Keratinocyte (primary cell): ENCODE measurements around the gene PROM1.

ENCODE experiments used
- EZH2 ChIP-seq: IDR thresholded peaks from one replicate; pipeline ENCODE4 v1.6.1; 2012; ENCODE audit warnings: inconsistent platforms, mild to moderate bottlenecking, low read length, moderate library complexity
- TF ChIP-seq, protein P1 (sequence below), 3 experiments: IDR thresholded peaks in 1 of 3; conservative IDR thresholded peaks in 1 of 3; optimal IDR thresholded peaks in 1 of 3; 2 replicates in 2 of 3; 3 replicates in 1 of 3; pipeline versions ENCODE3 to v1.5.1; 2011; ENCODE audit warnings: low read length in 3 of 3, mild to moderate bottlenecking in 3 of 3, moderate library complexity in 2 of 3, control low read depth in 1 of 3, inconsistent platforms in 1 of 3; ENCODE audit not compliant: insufficient read depth in 2 of 3; ENCODE audit errors: extremely low read depth in 1 of 3

DNA sequence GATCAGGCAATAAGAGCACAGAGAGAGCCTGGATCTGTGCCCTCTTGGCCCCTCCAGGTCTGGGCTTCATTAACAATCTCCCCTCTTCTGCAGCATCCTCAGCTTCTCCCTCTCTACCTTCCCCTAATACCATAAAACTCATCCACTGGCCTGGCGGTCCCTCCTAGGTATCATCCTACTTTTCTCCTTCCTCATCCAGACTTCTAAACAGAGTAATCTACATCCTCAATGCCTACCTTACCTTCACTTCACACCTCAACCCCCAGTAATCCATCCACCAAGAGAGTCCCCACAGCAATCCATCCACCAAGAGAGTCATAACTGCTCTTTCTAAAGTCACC, 162.3 kb downstream of the PROM1 start:
- TF ChIP-seq, protein P1, sequence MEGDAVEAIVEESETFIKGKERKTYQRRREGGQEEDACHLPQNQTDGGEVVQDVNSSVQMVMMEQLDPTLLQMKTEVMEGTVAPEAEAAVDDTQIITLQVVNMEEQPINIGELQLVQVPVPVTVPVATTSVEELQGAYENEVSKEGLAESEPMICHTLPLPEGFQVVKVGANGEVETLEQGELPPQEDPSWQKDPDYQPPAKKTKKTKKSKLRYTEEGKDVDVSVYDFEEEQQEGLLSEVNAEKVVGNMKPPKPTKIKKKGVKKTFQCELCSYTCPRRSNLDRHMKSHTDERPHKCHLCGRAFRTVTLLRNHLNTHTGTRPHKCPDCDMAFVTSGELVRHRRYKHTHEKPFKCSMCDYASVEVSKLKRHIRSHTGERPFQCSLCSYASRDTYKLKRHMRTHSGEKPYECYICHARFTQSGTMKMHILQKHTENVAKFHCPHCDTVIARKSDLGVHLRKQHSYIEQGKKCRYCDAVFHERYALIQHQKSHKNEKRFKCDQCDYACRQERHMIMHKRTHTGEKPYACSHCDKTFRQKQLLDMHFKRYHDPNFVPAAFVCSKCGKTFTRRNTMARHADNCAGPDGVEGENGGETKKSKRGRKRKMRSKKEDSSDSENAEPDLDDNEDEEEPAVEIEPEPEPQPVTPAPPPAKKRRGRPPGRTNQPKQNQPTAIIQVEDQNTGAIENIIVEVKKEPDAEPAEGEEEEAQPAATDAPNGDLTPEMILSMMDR (optimal IDR thresholded peaks at IDR 0.05 in 1 of 3, IDR thresholded peaks at IDR 0.05 in 1 of 3, conservative IDR thresholded peaks at IDR 0.05 in 1 of 3; ENCODE audit: extremely low read depth in 1 of 3, insufficient read depth in 2 of 3, low read length in 3 of 3), result no peak
- TF ChIP-seq EZH2, result no peak
